ENCODE results near the gene B3GNT9.

- TF ChIP-seq CTCF (IDR thresholded peaks at IDR 0.05) = no peak
- TF ChIP-seq POLR2AphosphoS5 (IDR thresholded peaks at IDR 0.05) = no peak
Observed at GRCh38 chr16:67128887-67129286, 21.9 kb downstream of the B3GNT9 start.

All from breast epithelium (tissue), 3 donors.